ENCODE data around the gene PTGIR. TPM values are rescaled to one million over a fixed set of nuclear protein-coding genes. Genes with fewer than 3 reads are reported as not detected.

The PTGIR gene
- polyA plus RNA-seq, 1 donor (not counting 4 experiments of a cell fraction or from before 2014, with no cell fraction given): not detected

DNA sequence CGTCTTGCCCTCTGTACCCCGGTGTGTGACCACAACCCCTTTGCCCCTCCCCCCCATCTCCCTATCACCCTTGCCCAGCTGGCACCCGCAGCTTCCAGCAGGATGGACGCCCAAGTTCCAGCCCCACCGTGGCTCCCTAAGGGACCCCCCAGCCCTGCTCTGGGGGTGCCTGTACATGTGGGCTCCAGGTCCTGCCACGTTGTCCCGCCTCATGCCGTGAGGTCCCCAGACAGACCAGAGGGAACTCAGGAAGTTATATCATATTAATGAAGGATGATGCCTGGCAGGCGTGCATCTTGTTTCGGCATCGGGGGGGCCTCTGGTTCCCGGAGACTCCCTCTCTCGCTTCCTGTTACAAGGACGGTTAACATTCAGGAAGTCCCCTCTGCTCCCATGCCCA lies 1.6 kb upstream of the PTGIR start:
- Histone ChIP-seq H2AFZ (ENCODE audit: control insufficient read depth, low read length) (no peak overlapping the region), H3K4me2 (ENCODE audit: control insufficient read depth, extremely low read depth, insufficient read depth, low read depth, low read length) (no peak overlapping the region), H3K27me3 (ENCODE audit: control insufficient read depth, extremely low read depth, insufficient read depth, low read length) (peaks cover 7% of the 10 kb centered on the region), H3K9me1 (ENCODE audit: control insufficient read depth, extremely low read depth, insufficient read depth, low read length) (no peaks in the 10 kb centered on the region), H3K36me3 (ENCODE audit: control insufficient read depth in 2 of 2, extremely low read depth in 1 of 2, insufficient read depth in 2 of 2, low read length in 2 of 2) (no peaks in the 10 kb centered on the region), H3K9me3 (ENCODE audit: control insufficient read depth, low read depth, low read length) (no peaks in the 10 kb centered on the region), H4K20me1 (ENCODE audit: control insufficient read depth, extremely low read depth, insufficient read depth, low read length) (no peaks in the 10 kb centered on the region), H3K4me3 (ENCODE audit: control insufficient read depth in 2 of 3, extremely low read depth in 1 of 3, insufficient read depth in 2 of 3, low read depth in 1 of 3, low read length in 3 of 3) (no peak overlapping the region), H3K4me1 (ENCODE audit: control insufficient read depth, extremely low read depth, insufficient read depth, low read length) (peaks cover 13% of the 10 kb centered on the region), H3K79me2 (ENCODE audit: control insufficient read depth, insufficient read depth, low read length) (no peaks in the 10 kb centered on the region), H3K9ac (ENCODE audit: control insufficient read depth, extremely low read depth, insufficient read depth, low read length) (no peak overlapping the region), H3K27ac (ENCODE audit: control insufficient read depth, insufficient read depth, low read length) (no peak overlapping the region)
- no peak for TF ChIP-seq EZH2 (IDR thresholded peaks at IDR 0.05; ENCODE audit: low read length)
- TF ChIP-seq, protein P1, sequence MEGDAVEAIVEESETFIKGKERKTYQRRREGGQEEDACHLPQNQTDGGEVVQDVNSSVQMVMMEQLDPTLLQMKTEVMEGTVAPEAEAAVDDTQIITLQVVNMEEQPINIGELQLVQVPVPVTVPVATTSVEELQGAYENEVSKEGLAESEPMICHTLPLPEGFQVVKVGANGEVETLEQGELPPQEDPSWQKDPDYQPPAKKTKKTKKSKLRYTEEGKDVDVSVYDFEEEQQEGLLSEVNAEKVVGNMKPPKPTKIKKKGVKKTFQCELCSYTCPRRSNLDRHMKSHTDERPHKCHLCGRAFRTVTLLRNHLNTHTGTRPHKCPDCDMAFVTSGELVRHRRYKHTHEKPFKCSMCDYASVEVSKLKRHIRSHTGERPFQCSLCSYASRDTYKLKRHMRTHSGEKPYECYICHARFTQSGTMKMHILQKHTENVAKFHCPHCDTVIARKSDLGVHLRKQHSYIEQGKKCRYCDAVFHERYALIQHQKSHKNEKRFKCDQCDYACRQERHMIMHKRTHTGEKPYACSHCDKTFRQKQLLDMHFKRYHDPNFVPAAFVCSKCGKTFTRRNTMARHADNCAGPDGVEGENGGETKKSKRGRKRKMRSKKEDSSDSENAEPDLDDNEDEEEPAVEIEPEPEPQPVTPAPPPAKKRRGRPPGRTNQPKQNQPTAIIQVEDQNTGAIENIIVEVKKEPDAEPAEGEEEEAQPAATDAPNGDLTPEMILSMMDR (optimal IDR thresholded peaks at IDR 0.05 in 1 of 3, IDR thresholded peaks at IDR 0.05 in 1 of 3, conservative IDR thresholded peaks at IDR 0.05 in 1 of 3; ENCODE audit: extremely low read depth in 1 of 3, insufficient read depth in 2 of 3, low read length in 3 of 3): no peak
- dilution Hi-C loops (cut with MboI; ENCODE audit: extremely low pct_ligation_motif_present, low sequenced_read_pairs): no loop called here
- FAIRE-seq: no peak
- no peak for DNase-seq (ENCODE audit: low read depth, low spot score)

DNA sequence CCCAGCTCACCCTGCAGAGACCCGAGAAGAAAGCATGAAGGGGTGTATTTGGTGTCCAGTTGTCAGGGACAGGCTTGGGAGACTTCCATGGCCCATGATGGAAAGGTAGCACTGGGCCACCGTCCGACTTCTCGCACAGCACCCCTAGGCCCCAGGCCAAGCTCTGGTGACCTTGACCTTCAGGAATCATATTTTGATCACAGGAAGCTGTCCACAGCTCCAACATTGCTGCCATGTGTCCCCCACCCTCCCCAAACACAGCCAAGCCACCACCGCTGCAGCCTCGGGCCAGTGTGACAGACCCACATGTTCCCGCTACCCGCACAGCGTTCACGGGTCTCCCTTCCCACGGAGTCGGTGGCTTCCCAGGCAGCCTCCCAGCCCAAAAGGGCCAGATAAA lies 842 bp upstream of the PTGIR start:
- Histone ChIP-seq H3K36me3 (ENCODE audit: control insufficient read depth in 2 of 2, extremely low read depth in 1 of 2, insufficient read depth in 2 of 2, low read length in 2 of 2) (no peaks in the 10 kb centered on the region), H3K4me1 (ENCODE audit: control insufficient read depth, extremely low read depth, insufficient read depth, low read length) (peaks cover 6% of the 10 kb centered on the region), H3K4me2 (ENCODE audit: control insufficient read depth, extremely low read depth, insufficient read depth, low read depth, low read length) (no peak overlapping the region), H3K79me2 (ENCODE audit: control insufficient read depth, insufficient read depth, low read length) (no peaks in the 10 kb centered on the region), H3K9me1 (ENCODE audit: control insufficient read depth, extremely low read depth, insufficient read depth, low read length) (no peaks in the 10 kb centered on the region), H3K9ac (ENCODE audit: control insufficient read depth, extremely low read depth, insufficient read depth, low read length) (no peak overlapping the region), H2AFZ (ENCODE audit: control insufficient read depth, low read length) (no peak overlapping the region), H4K20me1 (ENCODE audit: control insufficient read depth, extremely low read depth, insufficient read depth, low read length) (no peaks in the 10 kb centered on the region), H3K27ac (ENCODE audit: control insufficient read depth, insufficient read depth, low read length) (no peak overlapping the region), H3K4me3 (ENCODE audit: control insufficient read depth in 2 of 3, extremely low read depth in 1 of 3, insufficient read depth in 2 of 3, low read depth in 1 of 3, low read length in 3 of 3) (no peak overlapping the region), H3K27me3 (ENCODE audit: control insufficient read depth, extremely low read depth, insufficient read depth, low read length) (peaks cover 14% of the 10 kb centered on the region), H3K9me3 (ENCODE audit: control insufficient read depth, low read depth, low read length) (no peaks in the 10 kb centered on the region)
- FAIRE-seq (no peak), DNase-seq (ENCODE audit: low read depth, low spot score) (no peak)
- dilution Hi-C loops (cut with MboI; ENCODE audit: extremely low pct_ligation_motif_present, low sequenced_read_pairs): no loop called here
- TF ChIP-seq EZH2 (IDR thresholded peaks at IDR 0.05; ENCODE audit: low read length): no peak
- TF ChIP-seq, protein P1 (optimal IDR thresholded peaks at IDR 0.05 in 1 of 3, IDR thresholded peaks at IDR 0.05 in 1 of 3, conservative IDR thresholded peaks at IDR 0.05 in 1 of 3; ENCODE audit: extremely low read depth in 1 of 3, insufficient read depth in 2 of 3, low read length in 3 of 3): no peak

Data from keratinocyte (primary cell).